Measurements from ENCODE around the gene JAM2.

GRCh38 chr21:25637851-25638659 lies 1.0 kb upstream of the JAM2 start:
- no peak for TF ChIP-seq CTCF (conservative IDR thresholded peaks at IDR 0.05)
- TF ChIP-seq EZH2 (IDR thresholded peaks at IDR 0.05; ENCODE audit: low read depth) = no peak
